ENCODE data around the gene CHD6.

DNA sequence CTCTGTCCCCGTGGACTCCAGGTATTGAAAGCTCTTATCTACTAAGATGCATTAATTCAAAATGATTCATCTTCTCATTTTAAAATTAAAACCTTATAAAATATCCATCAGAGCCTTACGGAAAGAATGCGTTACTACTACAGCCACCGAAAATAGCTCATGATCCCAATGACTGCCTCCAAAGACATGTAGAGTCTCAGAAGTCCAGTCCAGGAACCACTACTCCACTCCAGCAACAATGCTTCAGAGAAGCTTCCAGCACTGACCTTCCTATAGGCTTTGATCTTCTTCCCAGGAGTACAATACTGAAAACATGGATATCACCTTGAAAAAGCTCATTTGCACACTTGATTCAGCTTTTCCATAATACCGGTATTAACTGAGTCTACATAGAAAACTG is 94.3 kb downstream of the CHD6 start:
- TF ChIP-seq POLR2AphosphoS5 (IDR thresholded peaks at IDR 0.05; ENCODE audit: low read depth, low read length) (no peak), CTCF (IDR thresholded peaks at IDR 0.05 in 2 of 3, conservative IDR thresholded peaks at IDR 0.05 in 1 of 3; ENCODE audit: borderline replicate concordance in 1 of 3, insufficient read depth in 1 of 3, low read depth in 2 of 3, low read length in 2 of 3) (no peak), RAD21 (IDR thresholded peaks at IDR 0.05; ENCODE audit: low read depth) (no peak), SIN3A (IDR thresholded peaks at IDR 0.05; ENCODE audit: low read depth) (no peak), POLR2A (IDR thresholded peaks at IDR 0.05; ENCODE audit: borderline replicate concordance, extremely low read depth, insufficient read depth, insufficient read length) (no peak), TCF7L2 (IDR thresholded peaks at IDR 0.05; ENCODE audit: borderline replicate concordance, extremely low read depth, insufficient read depth, insufficient read length) (no peak)
- TF ChIP-seq, protein P1, sequence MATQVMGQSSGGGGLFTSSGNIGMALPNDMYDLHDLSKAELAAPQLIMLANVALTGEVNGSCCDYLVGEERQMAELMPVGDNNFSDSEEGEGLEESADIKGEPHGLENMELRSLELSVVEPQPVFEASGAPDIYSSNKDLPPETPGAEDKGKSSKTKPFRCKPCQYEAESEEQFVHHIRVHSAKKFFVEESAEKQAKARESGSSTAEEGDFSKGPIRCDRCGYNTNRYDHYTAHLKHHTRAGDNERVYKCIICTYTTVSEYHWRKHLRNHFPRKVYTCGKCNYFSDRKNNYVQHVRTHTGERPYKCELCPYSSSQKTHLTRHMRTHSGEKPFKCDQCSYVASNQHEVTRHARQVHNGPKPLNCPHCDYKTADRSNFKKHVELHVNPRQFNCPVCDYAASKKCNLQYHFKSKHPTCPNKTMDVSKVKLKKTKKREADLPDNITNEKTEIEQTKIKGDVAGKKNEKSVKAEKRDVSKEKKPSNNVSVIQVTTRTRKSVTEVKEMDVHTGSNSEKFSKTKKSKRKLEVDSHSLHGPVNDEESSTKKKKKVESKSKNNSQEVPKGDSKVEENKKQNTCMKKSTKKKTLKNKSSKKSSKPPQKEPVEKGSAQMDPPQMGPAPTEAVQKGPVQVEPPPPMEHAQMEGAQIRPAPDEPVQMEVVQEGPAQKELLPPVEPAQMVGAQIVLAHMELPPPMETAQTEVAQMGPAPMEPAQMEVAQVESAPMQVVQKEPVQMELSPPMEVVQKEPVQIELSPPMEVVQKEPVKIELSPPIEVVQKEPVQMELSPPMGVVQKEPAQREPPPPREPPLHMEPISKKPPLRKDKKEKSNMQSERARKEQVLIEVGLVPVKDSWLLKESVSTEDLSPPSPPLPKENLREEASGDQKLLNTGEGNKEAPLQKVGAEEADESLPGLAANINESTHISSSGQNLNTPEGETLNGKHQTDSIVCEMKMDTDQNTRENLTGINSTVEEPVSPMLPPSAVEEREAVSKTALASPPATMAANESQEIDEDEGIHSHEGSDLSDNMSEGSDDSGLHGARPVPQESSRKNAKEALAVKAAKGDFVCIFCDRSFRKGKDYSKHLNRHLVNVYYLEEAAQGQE (IDR thresholded peaks at IDR 0.05; ENCODE audit: low read depth), result no peak
- TF ChIP-seq, protein P2, sequence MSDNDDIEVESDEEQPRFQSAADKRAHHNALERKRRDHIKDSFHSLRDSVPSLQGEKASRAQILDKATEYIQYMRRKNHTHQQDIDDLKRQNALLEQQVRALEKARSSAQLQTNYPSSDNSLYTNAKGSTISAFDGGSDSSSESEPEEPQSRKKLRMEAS (IDR thresholded peaks at IDR 0.05), result no peak

Data from HCT116 (cell line).